GM23338 (cell line): ENCODE measurements around the gene DLG2. TPM values are rescaled to one million over a fixed set of nuclear protein-coding genes. Genes with fewer than 3 reads are reported as not detected.

ENCODE experiments used
- ATAC-seq: fragments of 200-7000 bp; cut with Tn5 transposase; 3 replicates; pipeline ENCODE4 v1.9.1; 2020
- DNase-seq: peaks from one replicate; pipeline ENCODE4 v3.0.0-alpha.2; 2015; ENCODE audit warnings: low spot score
- H2AFZ ChIP-seq: fragments of 200-600 bp; sonication (generic); 2 replicates; pipeline ENCODE4 v1.8.0; 2016; ENCODE audit warnings: antibody characterized with exemption, mild to moderate bottlenecking, moderate library complexity
- H3F3A ChIP-seq: fragments of 200-600 bp; sonication (generic); replicated peaks from 2 replicates; pipeline ENCODE4 v1.8.0; 2017; ENCODE audit warnings: antibody characterized with exemption, mixed run types, low read depth
- H3K27ac ChIP-seq: fragments of 200-600 bp; sonication (generic); 2 replicates; pipeline ENCODE4 v1.6.1; 2016; ENCODE audit warnings: low read depth
- H3K27me3 ChIP-seq: fragments of 200-600 bp; sonication (generic); 2 replicates; pipeline ENCODE4 v1.8.0; 2016; ENCODE audit warnings: mild to moderate bottlenecking, mixed run types, moderate library complexity; ENCODE audit not compliant: insufficient read depth
- H3K36me3 ChIP-seq: fragments of 200-600 bp; sonication (generic); 2 replicates; pipeline ENCODE4 v1.8.0; 2016; ENCODE audit warnings: mild to moderate bottlenecking; ENCODE audit not compliant: insufficient read depth
- H3K4me1 ChIP-seq: fragments of 200-600 bp; sonication (generic); 2 replicates; pipeline ENCODE4 v1.8.0; 2016; ENCODE audit warnings: mild to moderate bottlenecking, moderate library complexity; ENCODE audit not compliant: insufficient read depth
- H3K4me2 ChIP-seq: fragments of 200-600 bp; sonication (generic); 2 replicates; pipeline ENCODE4 v1.7.1; 2017; ENCODE audit warnings: mixed run types
- H3K4me3 ChIP-seq: fragments of 200-600 bp; sonication (generic); 2 replicates; pipeline ENCODE4 v1.6.1; 2016; ENCODE audit warnings: mixed run types
- H3K79me2 ChIP-seq: fragments of 200-600 bp; sonication (generic); replicated peaks from 2 replicates; pipeline ENCODE4 v1.8.0; 2017; ENCODE audit warnings: mild to moderate bottlenecking; ENCODE audit not compliant: insufficient read depth
- H3K9me2 ChIP-seq: fragments of 200-600 bp; sonication (generic); 2 replicates; pipeline ENCODE4 v1.8.0; 2017; ENCODE audit not compliant: insufficient read depth
- H4K20me1 ChIP-seq: fragments of 200-600 bp; sonication (generic); replicated peaks from 2 replicates; pipeline ENCODE4 v1.8.0; 2017; ENCODE audit warnings: mild to moderate bottlenecking; ENCODE audit not compliant: insufficient read depth
- H3K27ac Mint-ChIP-seq: 2 replicates; pipeline ENCODE4 v1.8.0; 2020; ENCODE audit warnings: inconsistent platforms, mild to moderate bottlenecking, moderate library complexity, mixed read lengths
- H3K27me3 Mint-ChIP-seq: 3 replicates; pipeline ENCODE4 v1.8.0; 2022; ENCODE audit warnings: low read depth, mild to moderate bottlenecking, moderate library complexity, mixed read lengths, inconsistent platforms; ENCODE audit not compliant: insufficient read depth, poor library complexity
- H3K36me3 Mint-ChIP-seq: 3 replicates; pipeline ENCODE4 v1.8.0; 2021; ENCODE audit warnings: low read depth, mild to moderate bottlenecking, inconsistent platforms, moderate library complexity, mixed read lengths
- H3K4me1 Mint-ChIP-seq: 3 replicates; pipeline ENCODE4 v1.8.0; 2020; ENCODE audit warnings: mild to moderate bottlenecking, inconsistent platforms, mixed read lengths
- H3K4me3 Mint-ChIP-seq: 3 replicates; pipeline ENCODE4 v1.8.0; 2021; ENCODE audit warnings: moderate library complexity, mild to moderate bottlenecking, inconsistent platforms, mixed read lengths
- H3K9me3 Mint-ChIP-seq: 3 replicates; pipeline ENCODE4 v1.8.0; 2020; ENCODE audit warnings: moderate library complexity, mild to moderate bottlenecking, inconsistent platforms, mixed read lengths
- CREB1 ChIP-seq: fragments of 250-450 bp; sonication (Bioruptor Pico); IDR thresholded peaks from 2 replicates; pipeline ENCODE4 v1.5.0; 2020; ENCODE audit warnings: low read depth, mild to moderate bottlenecking, moderate library complexity
- EZH2 ChIP-seq: fragments of 200-600 bp; sonication (generic); IDR thresholded peaks from one replicate; pipeline ENCODE4 v1.8.0; 2017; ENCODE audit warnings: antibody characterized with exemption, mild to moderate bottlenecking, low read depth; ENCODE audit not compliant: unreplicated experiment
- EZH2phosphoT487 ChIP-seq: fragments of 200-600 bp; sonication (generic); IDR thresholded peaks from one replicate; pipeline ENCODE4 v1.8.1; 2018; ENCODE audit warnings: antibody characterized with exemption; ENCODE audit not compliant: unreplicated experiment
- JUNB ChIP-seq: IDR thresholded peaks from one replicate; pipeline ENCODE4 v1.6.1; 2016; ENCODE audit warnings: antibody characterized with exemption; ENCODE audit not compliant: unreplicated experiment
- NANOG ChIP-seq: IDR thresholded peaks from 2 replicates; pipeline ENCODE4 v1.6.1; 2016; ENCODE audit warnings: antibody characterized with exemption, borderline replicate concordance
- POLR2AphosphoS5 ChIP-seq: IDR thresholded peaks from 2 replicates; pipeline ENCODE4 v1.6.1; 2016; ENCODE audit warnings: antibody characterized with exemption, low read depth
- STAT1 ChIP-seq: IDR thresholded peaks from one replicate; pipeline ENCODE4 v1.6.1; 2016; ENCODE audit warnings: antibody characterized with exemption; ENCODE audit not compliant: unreplicated experiment
- ZNF114 ChIP-seq: fragments of 250-450 bp; sonication (Bioruptor Pico); IDR thresholded peaks from 2 replicates; pipeline ENCODE4 v1.5.0; 2020; ENCODE audit warnings: mild to moderate bottlenecking, moderate library complexity
- ZNF331 ChIP-seq: fragments of 250-450 bp; sonication (Bioruptor Pico); IDR thresholded peaks from 2 replicates; pipeline ENCODE4 v1.5.0; 2020; ENCODE audit warnings: low read depth, mild to moderate bottlenecking, moderate library complexity
- polyA plus RNA-seq: library from polyadenylated mRNA; unstranded; fragments of >200 nt; fragmentation: Nextera tagmentation; extraction: Ambion mirVana; gene quantifications from 2 replicates; pipeline ENCODE4 v1.2.1, GENCODE V29; 2016
- total RNA-seq: library from RNA; depleted of rRNA; stranded (reverse); fragments of >200 nt; shearing (Covaris generic); gene quantifications from 2 replicates; pipeline ENCODE4 v1.2.3, GENCODE V29; 2014
- TF ChIP-seq, protein P1 (sequence below): IDR thresholded peaks from one replicate; pipeline ENCODE4 v1.6.1; 2018; ENCODE audit warnings: antibody characterized with exemption; ENCODE audit not compliant: unreplicated experiment
- TF ChIP-seq, protein P2 (sequence below), 2 experiments: fragments of 200-600 bp in 1 of 2; sonication (generic) in 1 of 2; conservative IDR thresholded peaks; 2 replicates each; pipeline versions ENCODE4 v1.5.1 to v1.6.1; 2016 to 2017; ENCODE audit warnings: antibody characterized with exemption in 2 of 2, low read depth in 2 of 2, mild to moderate bottlenecking in 2 of 2, moderate library complexity in 1 of 2
- TF ChIP-seq, protein P3 (sequence below): IDR thresholded peaks from 2 replicates; pipeline ENCODE4 v1.6.1; 2016; ENCODE audit warnings: antibody characterized with exemption
- TF ChIP-seq, protein P4 (sequence below): fragments of 250-450 bp; sonication (Bioruptor Pico); IDR thresholded peaks from 2 replicates; pipeline ENCODE4 v1.5.0; 2020; ENCODE audit warnings: mild to moderate bottlenecking, moderate library complexity

The DLG2 gene
- total and polyA plus RNA-seq, 2 experiments from 2014 or later: 19.8 to 21.5 TPM

DNA sequence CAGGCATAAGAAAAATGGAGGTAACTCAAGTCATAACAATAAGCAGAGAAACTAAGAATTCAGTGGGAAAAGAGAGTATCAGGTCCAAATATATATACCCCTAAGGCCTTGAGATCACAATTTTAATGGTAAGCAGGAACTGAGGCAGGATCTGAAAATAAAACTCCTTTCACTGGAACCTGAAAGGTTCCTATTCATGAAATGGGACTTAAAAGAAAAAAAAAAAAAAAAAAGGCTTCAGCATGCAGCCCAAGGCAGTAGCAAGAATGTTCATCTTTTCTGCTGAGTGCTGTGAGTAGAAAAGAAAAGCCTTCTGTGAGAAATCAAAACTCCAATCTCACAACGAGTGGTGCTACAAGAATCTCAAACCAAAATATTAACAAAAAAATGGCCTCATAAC lies 75.3 kb downstream of the DLG2 start:
- Histone ChIP-seq H3F3A (no peaks in the 10 kb centered on the region), H3K9me2 (no peaks in the 10 kb centered on the region), H3K4me3 (no peak overlapping the region), H3K79me2 (no peaks in the 10 kb centered on the region), H4K20me1 (no peaks in the 10 kb centered on the region), H3K4me2 (no peak overlapping the region), H3K27ac (no peak overlapping the region; the same call in 1 of the 2 replicates), H3K36me3 (no peaks in the 10 kb centered on the region; the same call in none of the 2 replicates), H3K27me3 (no peaks in the 10 kb centered on the region), H3K4me1 (peaks cover 17% of the 10 kb centered on the region; the same call in 1 of the 2 replicates), H2AFZ (no peak overlapping the region)
- peaks cover 5% of the 10 kb centered on the region for H3K27me3 Mint-ChIP-seq
- H3K9me3 Mint-ChIP-seq: peaks cover 36% of the 10 kb centered on the region
- no peak for ATAC-seq
- no peak for DNase-seq
- H3K27ac Mint-ChIP-seq: peak overlapping the region; percentile 36; the same call in 1 of the 2 replicates
- H3K4me3 Mint-ChIP-seq: no peak overlapping the region
- TF ChIP-seq ZNF331: no peak
- TF ChIP-seq, protein P1, sequence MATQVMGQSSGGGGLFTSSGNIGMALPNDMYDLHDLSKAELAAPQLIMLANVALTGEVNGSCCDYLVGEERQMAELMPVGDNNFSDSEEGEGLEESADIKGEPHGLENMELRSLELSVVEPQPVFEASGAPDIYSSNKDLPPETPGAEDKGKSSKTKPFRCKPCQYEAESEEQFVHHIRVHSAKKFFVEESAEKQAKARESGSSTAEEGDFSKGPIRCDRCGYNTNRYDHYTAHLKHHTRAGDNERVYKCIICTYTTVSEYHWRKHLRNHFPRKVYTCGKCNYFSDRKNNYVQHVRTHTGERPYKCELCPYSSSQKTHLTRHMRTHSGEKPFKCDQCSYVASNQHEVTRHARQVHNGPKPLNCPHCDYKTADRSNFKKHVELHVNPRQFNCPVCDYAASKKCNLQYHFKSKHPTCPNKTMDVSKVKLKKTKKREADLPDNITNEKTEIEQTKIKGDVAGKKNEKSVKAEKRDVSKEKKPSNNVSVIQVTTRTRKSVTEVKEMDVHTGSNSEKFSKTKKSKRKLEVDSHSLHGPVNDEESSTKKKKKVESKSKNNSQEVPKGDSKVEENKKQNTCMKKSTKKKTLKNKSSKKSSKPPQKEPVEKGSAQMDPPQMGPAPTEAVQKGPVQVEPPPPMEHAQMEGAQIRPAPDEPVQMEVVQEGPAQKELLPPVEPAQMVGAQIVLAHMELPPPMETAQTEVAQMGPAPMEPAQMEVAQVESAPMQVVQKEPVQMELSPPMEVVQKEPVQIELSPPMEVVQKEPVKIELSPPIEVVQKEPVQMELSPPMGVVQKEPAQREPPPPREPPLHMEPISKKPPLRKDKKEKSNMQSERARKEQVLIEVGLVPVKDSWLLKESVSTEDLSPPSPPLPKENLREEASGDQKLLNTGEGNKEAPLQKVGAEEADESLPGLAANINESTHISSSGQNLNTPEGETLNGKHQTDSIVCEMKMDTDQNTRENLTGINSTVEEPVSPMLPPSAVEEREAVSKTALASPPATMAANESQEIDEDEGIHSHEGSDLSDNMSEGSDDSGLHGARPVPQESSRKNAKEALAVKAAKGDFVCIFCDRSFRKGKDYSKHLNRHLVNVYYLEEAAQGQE: no peak
- no peak for TF ChIP-seq NANOG
- no peak for TF ChIP-seq ZNF114 (CRISPR knock-in tag)
- TF ChIP-seq STAT1: no peak
- TF ChIP-seq EZH2: no peak
- no peak for TF ChIP-seq POLR2AphosphoS5
- TF ChIP-seq, protein P2, sequence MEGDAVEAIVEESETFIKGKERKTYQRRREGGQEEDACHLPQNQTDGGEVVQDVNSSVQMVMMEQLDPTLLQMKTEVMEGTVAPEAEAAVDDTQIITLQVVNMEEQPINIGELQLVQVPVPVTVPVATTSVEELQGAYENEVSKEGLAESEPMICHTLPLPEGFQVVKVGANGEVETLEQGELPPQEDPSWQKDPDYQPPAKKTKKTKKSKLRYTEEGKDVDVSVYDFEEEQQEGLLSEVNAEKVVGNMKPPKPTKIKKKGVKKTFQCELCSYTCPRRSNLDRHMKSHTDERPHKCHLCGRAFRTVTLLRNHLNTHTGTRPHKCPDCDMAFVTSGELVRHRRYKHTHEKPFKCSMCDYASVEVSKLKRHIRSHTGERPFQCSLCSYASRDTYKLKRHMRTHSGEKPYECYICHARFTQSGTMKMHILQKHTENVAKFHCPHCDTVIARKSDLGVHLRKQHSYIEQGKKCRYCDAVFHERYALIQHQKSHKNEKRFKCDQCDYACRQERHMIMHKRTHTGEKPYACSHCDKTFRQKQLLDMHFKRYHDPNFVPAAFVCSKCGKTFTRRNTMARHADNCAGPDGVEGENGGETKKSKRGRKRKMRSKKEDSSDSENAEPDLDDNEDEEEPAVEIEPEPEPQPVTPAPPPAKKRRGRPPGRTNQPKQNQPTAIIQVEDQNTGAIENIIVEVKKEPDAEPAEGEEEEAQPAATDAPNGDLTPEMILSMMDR (conservative IDR thresholded peaks at IDR 0.05; ENCODE audit: low read depth in 2 of 2): no peak
- TF ChIP-seq, protein P3, sequence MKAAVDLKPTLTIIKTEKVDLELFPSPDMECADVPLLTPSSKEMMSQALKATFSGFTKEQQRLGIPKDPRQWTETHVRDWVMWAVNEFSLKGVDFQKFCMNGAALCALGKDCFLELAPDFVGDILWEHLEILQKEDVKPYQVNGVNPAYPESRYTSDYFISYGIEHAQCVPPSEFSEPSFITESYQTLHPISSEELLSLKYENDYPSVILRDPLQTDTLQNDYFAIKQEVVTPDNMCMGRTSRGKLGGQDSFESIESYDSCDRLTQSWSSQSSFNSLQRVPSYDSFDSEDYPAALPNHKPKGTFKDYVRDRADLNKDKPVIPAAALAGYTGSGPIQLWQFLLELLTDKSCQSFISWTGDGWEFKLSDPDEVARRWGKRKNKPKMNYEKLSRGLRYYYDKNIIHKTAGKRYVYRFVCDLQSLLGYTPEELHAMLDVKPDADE: no peak
- no peak for TF ChIP-seq EZH2phosphoT487
- TF ChIP-seq, protein P4, sequence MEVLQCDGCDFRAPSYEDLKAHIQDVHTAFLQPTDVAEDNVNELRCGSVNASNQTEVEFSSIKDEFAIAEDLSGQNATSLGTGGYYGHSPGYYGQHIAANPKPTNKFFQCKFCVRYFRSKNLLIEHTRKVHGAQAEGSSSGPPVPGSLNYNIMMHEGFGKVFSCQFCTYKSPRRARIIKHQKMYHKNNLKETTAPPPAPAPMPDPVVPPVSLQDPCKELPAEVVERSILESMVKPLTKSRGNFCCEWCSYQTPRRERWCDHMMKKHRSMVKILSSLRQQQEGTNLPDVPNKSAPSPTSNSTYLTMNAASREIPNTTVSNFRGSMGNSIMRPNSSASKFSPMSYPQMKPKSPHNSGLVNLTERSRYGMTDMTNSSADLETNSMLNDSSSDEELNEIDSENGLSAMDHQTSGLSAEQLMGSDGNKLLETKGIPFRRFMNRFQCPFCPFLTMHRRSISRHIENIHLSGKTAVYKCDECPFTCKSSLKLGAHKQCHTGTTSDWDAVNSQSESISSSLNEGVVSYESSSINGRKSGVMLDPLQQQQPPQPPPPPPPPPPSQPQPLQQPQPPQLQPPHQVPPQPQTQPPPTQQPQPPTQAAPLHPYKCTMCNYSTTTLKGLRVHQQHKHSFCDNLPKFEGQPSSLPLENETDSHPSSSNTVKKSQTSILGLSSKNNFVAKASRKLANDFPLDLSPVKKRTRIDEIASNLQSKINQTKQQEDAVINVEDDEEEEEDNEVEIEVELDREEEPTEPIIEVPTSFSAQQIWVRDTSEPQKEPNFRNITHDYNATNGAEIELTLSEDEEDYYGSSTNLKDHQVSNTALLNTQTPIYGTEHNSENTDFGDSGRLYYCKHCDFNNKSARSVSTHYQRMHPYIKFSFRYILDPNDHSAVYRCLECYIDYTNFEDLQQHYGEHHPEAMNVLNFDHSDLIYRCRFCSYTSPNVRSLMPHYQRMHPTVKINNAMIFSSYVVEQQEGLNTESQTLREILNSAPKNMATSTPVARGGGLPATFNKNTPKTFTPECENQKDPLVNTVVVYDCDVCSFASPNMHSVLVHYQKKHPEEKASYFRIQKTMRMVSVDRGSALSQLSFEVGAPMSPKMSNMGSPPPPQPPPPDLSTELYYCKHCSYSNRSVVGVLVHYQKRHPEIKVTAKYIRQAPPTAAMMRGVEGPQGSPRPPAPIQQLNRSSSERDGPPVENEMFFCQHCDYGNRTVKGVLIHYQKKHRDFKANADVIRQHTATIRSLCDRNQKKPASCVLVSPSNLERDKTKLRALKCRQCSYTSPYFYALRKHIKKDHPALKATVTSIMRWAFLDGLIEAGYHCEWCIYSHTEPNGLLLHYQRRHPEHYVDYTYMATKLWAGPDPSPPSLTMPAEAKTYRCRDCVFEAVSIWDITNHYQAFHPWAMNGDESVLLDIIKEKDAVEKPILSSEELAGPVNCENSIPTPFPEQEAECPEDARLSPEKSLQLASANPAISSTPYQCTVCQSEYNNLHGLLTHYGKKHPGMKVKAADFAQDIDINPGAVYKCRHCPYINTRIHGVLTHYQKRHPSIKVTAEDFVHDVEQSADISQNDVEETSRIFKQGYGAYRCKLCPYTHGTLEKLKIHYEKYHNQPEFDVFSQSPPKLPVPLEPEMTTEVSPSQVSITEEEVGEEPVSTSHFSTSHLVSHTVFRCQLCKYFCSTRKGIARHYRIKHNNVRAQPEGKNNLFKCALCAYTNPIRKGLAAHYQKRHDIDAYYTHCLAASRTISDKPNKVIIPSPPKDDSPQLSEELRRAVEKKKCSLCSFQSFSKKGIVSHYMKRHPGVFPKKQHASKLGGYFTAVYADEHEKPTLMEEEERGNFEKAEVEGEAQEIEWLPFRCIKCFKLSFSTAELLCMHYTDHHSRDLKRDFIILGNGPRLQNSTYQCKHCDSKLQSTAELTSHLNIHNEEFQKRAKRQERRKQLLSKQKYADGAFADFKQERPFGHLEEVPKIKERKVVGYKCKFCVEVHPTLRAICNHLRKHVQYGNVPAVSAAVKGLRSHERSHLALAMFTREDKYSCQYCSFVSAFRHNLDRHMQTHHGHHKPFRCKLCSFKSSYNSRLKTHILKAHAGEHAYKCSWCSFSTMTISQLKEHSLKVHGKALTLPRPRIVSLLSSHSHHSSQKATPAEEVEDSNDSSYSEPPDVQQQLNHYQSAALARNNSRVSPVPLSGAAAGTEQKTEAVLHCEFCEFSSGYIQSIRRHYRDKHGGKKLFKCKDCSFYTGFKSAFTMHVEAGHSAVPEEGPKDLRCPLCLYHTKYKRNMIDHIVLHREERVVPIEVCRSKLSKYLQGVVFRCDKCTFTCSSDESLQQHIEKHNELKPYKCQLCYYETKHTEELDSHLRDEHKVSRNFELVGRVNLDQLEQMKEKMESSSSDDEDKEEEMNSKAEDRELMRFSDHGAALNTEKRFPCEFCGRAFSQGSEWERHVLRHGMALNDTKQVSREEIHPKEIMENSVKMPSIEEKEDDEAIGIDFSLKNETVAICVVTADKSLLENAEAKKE (CRISPR knock-in tag): no peak
- TF ChIP-seq JUNB: no peak
- TF ChIP-seq CREB1: no peak
- H3K36me3 Mint-ChIP-seq: peaks cover 52% of the 10 kb centered on the region
- peaks cover 13% of the 10 kb centered on the region for H3K4me1 Mint-ChIP-seq
